OCI-M1 (cell line): ENCODE data around the gene PC.
"Not testable (repeated sequence)": the region's sequence is repeated elsewhere in the genome, so short reads cannot be mapped to it uniquely, and the experiment has no call there.

ENCODE experiments used
- DNase-seq: peaks from one replicate; lab custom pipeline; 2025; lab: John Stamatoyannopoulos, UW

Gene PC

DNA sequence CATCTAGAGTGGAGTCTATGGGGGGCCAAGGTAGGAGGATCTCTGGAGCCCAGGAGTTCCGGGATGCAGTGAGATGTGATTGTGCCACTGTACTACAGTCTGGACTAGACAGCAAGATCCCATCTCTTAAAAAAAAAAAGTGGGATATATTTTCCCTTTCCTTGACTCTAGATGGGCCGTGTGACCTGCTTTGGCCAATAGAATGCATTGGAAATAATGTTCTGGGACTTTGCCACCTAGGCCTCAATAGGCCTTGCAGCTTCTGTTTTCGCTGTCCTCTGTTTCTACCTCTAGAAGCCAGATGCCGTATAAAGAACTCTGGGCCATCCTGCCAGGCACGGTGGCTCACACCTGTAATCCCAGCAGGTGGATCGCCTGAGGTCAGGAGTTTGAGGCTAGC, 20.5 kb upstream of the PC start:
- DNase-seq = no peak

DNA sequence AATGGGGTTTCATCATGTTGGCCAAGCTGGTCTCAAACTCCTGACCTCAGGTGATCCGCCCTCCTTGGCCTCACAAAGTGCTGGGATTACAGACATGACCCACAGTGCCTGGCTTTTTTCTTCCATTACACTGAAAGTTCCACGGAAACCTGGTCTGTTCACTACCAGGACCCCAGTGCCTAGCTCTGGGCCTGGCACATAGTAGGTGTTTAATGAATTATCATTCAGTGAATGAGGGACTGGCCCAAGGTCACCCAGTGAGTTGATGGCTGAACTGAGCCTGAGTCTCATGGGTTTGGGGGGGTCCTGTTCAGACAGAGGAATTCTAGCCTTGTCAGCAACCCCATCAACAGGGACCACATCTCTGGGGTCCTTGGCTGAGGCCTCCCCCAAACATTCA, 20.0 kb upstream of the PC start:
- DNase-seq = no peak

DNA sequence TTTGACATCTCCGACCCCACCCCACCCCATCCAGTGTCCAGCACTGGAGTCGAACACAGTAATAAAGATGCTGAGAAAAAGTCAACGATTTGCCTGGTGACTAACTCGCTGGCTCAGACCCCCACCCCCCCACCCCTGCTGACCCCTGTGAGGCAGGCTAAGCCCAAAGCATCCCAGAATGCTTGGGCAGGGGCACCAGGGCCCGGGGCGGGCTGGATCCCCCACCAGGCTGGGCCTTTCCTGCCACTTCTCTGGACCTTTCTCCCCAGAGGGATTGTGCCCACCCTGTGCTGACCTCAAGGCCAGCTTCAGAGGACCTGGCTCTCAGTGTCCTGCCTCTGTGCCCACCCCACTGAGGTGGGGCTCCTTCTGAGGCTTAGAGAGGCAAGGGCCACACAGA, 18.7 kb upstream of the PC start:
- no peak for DNase-seq

DNA sequence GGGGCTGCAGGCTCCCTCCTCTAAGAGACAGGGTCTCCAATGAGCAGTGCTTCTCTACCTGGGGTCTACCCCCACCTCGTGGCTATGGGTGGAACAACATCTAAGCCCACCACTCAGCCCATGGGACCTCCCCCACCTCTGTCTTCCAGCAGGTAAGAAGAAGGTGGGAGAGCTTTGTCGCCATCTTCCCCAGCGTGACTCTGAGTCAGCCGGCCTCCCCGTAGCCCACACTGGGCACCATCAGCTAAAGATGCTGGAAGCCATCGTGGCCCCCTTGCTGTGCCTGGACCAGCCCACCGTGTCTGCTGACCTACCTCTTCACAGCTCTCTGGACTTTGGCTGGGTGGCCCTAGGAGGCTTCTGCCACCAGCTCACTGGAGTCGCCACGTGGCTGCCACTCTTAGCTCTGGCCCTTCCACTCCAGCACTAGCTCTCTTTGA, 17.9 kb upstream of the PC start:
- peak; percentile 38 for DNase-seq

DNA sequence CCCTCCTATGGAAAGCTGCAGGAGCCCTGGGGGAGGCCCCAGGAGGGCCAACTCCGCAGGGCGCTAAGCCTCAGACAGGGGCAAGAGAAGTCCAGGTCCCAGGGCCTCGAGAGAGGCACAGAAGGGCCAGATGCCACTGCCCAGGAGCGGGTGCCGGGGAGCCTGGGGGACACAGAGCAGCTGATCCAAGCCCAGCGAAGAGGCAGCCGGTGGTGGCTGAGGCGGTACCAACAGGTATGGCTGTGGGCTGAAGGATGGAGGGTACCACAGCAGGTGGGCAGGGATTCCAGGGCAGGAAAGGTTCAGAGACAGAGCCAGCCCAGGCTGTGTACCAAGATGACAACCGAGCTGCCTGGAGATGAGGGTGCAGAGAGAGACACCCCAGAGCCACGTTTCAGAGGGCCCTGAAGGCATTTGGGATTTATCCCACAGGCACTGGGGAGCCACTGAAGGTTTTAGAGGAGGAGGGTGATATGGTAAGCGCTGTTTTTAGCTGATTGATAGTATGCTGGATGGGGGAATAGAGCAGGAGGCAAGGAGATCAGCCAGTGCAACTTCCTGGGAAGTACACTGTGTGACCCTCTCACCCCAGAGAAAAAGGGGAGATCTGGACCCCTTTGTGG, 17.3 kb upstream of the PC start:
- no peak for DNase-seq

DNA sequence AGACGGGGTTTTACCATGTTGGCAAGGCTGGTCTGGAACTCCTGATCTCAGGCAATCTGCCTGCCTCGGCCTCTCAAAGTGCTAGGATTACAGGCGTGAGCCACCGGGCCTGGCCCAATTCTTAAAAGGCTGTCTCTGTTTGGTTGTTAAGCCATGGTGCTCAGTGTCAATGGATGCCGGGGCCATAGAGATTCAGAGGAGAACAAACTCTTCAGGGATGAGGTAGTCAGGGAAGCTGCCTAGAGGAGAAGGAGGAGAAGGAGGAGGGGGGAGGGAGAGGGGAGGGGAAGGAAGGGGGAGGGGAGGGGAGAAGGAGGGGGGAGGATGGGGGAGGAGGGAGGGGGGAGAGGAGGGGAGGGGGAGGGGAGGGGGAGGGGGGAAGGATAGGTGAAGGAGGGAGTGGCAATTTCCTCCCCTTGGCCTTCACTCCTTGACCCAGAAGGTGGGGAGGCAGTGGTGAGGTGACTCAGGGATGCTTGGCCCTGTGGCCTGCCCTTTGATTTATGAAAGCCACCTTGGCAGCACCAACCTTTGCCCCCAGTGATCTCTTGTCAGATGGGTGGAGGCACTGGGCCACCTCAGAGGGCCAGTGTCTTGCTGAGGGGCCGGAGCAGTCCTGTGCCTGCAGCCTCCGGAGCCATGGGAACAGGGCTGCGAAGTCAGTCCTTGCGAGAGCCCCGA, 16.7 kb upstream of the PC start, which contains the start of gene C11orf86:
Gene C11orf86, plus strand, starts transcription at position 581 of the 681 bp plus-strand sequence. Its CDS starts 59 bp downstream, at position 640.
- DNase-seq = no peak

DNA sequence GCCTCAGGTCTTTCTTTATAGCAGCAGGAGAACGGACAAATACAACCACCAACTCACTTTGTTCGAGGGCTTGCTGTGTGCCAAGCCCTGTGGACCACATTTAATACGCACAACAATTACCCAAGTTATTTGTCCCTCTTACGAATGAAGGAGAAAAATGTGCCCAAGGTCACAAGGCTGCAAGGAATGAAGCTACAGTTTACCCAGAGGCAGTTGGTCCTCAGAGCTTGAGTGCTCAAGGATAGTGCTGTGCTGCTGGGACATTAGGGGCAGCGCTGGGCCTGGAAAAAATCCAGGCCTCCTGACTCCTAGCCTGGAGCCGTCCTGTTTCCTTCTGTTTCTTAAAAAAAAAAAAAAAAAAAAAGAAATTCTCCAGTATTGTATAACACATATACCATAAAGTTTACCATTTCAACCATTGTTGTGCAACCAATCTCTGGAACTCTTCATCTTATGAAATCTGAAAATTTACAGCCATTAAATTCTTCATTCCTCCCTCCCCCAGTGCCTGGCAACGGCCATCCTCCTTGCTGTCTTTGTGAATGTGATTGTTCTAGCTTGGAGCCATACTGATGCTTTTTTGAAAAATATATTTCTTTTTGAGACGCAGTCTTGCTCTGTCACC, 15.9 kb upstream of the PC start:
- DNase-seq = no peak

DNA sequence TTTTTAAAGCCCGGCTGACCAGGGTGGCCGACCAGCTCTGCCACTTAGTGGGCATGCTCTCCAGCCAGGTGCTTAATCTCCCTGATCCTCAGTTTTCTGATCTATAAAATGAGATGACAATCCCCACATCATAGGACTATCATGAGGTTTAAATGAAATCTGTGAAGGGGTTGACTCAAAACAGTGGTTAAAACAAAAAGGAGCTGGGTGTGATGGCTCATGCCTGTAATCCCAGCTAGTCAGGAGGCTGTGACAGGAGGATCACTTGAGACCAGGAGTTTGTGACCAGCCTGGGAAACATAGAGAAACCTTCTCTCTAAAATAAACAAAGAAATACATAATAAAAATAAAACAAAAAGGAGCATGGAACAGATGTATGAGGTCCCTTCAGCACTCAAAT, 13.3 kb upstream of the PC start:
- no peak for DNase-seq

DNA sequence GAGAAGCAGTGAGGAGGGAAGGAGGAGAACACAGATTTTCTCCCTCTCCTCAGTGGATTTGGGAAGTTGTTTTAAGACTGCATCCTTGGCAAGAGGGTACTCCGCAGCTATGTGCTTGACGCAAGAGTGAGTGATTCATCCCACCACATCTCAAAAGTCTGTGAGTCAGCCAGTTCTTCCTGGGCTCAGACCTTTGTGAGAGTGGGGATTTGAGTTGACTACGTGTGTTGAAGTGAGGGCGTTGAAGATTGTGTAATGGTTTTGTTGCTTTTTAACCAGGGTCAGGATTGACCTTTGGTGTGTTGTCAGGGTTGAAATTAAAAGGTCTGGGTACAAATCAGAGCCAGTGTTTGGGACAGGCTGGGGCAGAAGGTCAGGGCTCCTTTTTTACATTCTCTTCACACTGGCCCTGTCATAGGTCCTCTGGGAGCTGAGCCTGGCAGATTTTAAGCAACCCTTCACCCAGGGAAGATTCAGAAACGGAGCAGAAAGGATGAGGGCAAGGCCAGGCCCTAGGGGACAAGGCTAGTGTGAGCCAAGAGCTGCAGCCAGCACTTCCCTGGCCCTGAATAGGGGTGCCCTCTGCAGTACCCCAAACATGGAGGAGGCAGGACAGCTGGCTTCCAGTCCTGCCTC, 12.7 kb upstream of the PC start:
- DNase-seq = peak; percentile 28

DNA sequence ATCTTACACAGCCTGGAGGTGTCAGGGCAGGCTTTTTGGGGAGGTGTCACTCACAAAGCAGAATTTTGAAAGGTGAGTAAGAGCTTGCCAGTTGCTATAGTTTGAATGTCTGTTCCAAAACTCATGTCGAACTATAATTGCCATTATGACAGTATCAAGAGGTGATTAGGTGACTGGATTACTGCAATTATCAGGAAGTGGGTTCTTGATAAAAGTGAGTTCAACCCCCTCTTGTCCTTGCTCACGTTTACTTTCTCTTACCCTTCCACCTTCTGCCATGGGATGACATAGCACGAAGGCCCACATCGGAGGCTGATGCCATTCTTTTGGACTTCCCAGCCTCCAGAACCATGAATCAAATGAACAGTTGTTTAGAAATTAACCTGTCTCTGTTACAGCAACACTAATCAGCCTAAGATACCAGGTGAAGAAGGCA, 12.2 kb upstream of the PC start:
- no peak for DNase-seq

DNA sequence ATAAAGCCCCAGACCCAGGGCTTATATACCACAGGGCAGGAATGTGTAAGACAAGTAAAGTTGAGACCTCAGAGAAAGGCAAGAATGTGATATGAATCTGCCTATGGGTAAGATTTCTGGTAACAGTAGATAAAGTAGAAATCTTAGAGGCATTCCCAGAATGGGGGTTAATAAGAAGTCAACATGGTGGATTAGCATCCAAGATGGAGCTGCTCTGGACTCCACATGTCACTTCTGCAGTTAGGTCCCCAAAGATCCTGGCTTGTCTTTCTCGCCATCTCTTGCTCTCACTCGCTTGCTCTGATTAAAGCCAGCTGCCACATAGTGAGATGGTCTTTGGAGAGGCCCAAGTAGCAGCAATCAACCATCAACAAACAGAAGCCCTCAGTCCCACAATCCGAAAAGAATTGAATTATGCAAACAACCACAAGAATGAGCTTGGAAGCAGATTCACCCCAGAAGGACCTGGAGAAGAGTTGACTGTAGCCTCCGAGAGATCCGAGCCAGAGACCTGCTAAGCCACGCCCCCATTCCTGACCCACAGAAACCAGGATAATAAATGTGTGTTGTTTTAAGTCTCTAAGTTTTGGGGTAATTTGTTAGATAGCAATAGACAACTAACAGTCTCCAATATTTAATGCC, 11.5 kb upstream of the PC start:
- DNase-seq = no peak

DNA sequence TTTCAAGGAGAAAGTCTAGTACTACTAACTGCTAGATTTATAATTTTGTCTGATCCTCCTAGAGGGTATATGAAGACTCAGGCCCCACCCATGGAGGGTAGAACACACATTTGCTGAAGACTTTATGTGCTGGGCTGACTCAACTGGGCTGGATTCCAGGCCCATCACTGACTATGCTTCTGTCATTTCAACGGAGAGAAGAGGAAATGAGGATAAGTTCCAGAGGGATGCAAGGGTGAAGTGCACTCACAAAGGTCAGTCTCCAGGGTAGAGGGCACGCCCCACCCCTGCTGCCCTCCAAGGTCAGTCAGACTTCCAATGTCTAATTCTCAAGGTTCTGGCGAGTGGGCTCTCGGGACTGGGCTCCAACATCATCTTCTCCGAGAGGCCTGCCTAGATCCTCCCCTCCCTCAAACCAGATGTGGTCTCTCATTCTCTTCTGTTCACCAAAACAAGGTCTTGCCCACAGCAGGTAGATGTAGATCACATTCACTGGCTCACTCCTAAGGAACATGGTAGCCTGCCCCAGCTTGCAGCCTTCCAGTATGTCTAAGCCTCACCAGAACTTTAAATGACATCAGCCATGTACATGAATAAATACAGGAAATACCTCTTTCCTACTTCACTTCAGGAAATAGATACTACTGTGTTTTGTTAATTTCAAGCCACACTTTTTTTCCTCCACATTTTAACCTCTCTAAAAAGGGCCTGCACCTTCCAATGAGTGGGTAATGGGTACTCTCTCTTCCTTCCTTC, 9.7 kb upstream of the PC start:
- no peak for DNase-seq

DNA sequence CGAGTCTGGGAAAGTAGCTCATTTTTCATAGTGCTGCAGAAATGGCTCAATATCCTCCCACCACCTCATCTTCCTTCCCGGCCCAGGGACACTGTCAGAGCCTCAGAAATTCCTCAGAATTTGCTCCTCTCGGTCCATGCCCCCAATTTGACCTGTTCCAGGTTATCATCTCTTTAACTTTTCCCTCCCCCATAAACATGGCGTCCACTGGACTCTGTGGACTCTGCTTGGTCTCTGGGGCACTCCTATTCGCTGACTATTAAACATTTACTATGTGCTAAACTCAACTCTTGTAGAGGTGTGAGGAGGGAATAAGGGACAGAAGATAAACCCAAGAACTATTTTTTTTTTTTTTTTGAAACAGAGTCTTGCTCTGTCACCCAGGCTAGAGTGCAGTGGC, 8.2 kb upstream of the PC start:
- DNase-seq = no peak

DNA sequence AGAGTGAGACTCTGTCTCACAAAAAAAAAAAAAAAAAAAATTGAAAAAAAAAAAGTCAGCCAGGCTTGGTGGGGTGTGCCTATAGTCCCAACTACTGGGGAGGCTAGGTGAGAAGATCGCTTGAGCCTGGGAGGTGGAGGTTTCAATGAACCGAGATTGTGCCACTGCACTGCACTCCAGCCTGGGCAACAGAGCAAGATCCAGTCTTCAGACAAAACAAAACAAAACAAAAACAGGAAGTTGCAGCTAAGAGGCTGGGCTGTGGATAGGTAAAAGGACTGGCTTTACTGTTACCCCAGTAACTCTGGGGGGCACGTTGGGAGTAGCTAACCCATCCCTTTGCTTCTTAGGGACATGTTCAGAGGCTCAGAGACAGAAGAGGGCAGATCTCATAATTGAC, 6.3 kb upstream of the PC start:
- DNase-seq = no peak

DNA sequence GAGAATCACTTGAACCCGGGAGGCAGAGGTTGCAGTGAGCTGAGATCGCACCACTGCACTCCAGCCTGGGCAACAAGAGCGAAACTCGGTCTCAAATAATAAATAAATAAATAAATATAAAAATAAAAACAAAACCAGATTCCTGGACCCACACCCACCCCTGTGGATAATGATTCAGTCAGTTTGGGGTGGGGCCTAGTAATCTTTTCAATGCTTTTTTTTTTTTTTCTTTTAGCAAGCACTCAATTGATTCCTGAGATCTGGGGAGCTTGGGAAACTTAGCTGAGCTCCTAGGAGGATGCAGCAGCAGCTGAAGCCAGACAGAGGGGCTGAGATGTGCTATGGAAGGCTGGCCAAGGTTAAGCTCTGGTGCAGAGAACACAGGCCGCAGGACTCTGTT, 4.6 kb upstream of the PC start:
- DNase-seq = no peak

DNA sequence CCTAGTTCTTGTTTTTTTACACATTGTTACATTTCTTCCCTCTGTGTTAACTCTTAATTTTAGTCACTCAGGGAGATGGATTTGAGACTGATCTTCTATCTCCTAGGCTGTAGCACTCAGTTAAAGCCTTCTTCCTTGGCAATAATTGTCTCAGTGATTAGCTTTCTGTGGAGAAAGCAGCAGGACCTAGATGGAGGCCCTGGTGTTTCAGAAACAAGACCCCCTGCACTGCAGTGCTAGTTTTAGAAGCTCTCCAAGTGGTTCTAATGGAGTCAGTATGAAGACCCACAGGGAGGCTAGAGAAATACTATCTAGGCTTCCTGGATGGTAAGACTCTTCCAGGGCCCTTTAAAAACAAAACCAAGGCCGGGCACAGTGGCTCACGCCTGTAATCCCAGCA, 4.1 kb upstream of the PC start:
- DNase-seq = no peak

DNA sequence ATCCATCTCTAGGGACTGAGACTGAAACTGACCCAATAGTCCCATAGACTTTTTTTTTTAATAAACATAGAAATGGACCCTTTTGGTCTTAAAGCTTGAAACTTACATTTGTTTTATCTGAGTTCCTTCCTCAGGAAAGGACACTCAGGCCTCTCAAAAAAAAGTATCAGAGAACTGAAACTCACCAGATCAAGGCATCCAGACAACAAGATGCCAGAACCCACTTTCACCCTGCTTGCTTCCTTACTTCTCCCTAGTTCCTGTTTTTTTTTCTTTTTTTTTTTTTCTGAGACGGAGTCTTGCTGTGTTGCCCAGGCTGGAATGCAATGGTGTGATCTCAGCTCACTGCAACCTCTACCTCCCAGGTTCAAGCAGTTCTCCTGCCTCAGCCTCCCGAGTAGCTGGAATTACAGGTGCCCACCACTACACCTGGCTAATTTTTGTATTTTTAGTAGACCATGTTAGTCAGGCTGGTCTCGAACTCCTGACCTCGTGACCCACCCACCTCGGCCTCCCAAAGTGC, 3.6 kb upstream of the PC start:
- DNase-seq = not testable (repeated sequence)

DNA sequence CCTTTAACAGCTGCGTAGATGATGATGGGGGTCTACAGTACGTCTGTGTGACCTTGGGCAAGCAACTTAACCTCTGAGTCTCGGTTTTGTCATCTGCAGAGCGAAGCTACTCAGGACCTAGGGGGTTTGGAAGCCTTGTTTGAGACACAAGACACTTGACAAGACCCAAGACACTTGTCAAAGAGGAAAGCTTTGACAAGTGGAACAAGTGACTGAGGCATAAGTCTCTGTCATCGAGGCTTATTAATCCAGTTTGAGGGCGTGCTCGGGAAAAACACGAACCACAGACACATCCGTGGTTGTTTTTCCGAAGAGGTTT, 732 bp upstream of the PC start:
- no peak for DNase-seq

DNA sequence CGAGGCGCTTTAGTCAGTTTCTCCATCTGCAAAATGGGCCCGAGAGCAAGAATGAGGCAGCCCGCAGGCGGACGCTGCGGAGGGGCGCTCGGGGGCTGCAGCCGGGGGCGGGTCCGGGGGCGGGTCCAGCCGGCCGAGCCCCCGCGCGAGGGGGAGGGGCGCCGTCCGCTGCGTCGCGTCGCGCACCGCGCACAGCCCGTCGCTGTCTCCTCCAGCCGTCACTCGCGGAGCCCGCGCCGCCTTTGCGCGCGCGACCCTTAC, 282 bp downstream of the PC start:
- no peak for DNase-seq

DNA sequence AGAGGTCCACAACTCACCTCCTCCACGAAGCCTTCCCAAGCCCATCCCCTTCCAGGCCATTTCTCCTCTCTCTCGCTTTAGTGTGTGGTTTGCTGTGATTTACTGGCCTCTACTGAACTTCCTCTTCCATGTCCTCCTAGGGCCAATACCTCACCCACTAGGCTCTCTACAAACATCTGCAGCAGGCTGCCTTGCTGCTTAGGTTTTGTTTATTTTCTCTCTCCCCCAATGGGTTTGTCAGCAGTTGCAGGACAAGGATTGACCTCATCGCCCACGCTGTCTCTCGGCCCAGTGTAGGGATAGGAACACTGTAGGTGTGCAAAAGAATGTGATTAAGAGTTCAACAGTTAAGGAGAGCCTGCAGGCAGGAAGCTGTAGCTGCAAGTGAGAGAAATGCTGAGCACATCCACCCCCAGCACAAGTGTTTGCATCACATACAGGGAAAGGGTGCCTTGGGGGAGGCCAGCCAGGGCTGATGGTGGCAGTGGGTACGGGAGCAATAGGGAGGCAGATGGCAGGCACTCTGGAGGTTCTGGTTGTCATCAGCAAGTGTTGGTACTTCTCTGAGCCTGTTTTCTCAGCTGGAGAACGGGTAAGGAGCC, 1.4 kb downstream of the PC start:
- DNase-seq = peak; percentile 49

DNA sequence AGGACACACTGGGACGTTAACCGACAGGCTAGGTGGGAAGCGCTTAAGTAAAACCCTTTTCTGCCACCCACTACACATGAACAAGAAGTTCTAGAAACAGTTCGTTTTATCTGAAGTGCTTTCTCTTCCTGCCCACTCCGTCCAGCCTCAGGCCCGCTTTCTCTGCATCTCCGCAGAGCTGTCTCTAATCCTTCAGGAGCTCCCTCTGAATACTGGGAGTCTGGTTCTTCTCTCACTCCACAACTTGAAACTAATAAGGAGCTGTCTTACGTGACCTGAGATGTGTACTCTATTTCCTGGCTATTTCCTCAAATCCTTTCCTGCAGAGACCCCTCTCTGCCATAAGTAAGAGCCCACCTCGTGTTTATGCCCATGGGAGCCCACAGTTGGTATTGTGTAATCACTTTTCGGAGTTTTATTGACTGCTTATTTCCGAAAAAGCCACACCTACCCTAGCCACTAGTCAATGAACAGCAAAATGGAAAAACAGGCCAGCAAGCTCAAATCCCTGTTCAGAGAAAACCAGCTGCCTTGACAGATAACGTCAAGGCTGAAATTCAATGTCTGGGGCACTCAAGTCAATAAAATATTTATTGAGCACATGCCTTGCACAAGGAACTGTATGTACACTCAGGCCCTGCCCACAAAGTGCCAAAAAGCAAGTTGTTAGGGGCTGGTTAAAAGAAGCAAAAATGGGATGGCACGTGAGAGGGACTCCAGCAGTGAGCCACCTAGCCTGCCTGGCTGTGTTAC, 4.9 kb downstream of the PC start:
- no peak for DNase-seq
